Raji (cell line): ENCODE results near the gene SMAD1.

Experiments used
- POLR2A ChIP-seq: IDR thresholded peaks from 2 replicates; pipeline ENCODE4 v1.6.1; 2011; ENCODE audit warnings: low read depth, low read length, control low read depth; ENCODE audit not compliant: insufficient read depth

SMAD1 gene

GRCh38 chr4:145553375-145553774 lies 71.7 kb downstream of the SMAD1 start:
- no peak for TF ChIP-seq POLR2A

- TF ChIP-seq POLR2A = no peak
Measured at GRCh38 chr4:145554691-145555090, 73.0 kb downstream of the SMAD1 start.

GRCh38 chr4:145557720-145558119 lies 76.1 kb downstream of the SMAD1 start:
- TF ChIP-seq POLR2A = no peak

- TF ChIP-seq POLR2A = no peak
Measured at GRCh38 chr4:145563293-145563985, 81.8 kb downstream of the SMAD1 start.

GRCh38 chr4:145564540-145564939 lies 82.9 kb downstream of the SMAD1 start:
- TF ChIP-seq POLR2A = no peak

- TF ChIP-seq POLR2A = no peak
Measured at GRCh38 chr4:145565328-145565727, 83.7 kb downstream of the SMAD1 start.

GRCh38 chr4:145566086-145566708 lies 84.5 kb downstream of the SMAD1 start:
- no peak for TF ChIP-seq POLR2A

GRCh38 chr4:145566768-145567167 lies 85.1 kb downstream of the SMAD1 start:
- TF ChIP-seq POLR2A = no peak

GRCh38 chr4:145567516-145567915 lies 85.9 kb downstream of the SMAD1 start:
- TF ChIP-seq POLR2A = no peak

GRCh38 chr4:145580906-145581305 lies 99.3 kb downstream of the SMAD1 start:
- TF ChIP-seq POLR2A = no peak

GRCh38 chr4:145583191-145584055 lies 101.8 kb downstream of the SMAD1 start:
- no peak for TF ChIP-seq POLR2A

GRCh38 chr4:145587088-145587754 lies 105.6 kb downstream of the SMAD1 start:
- TF ChIP-seq POLR2A = no peak

GRCh38 chr4:145589916-145590702 lies 108.5 kb downstream of the SMAD1 start:
- TF ChIP-seq POLR2A = no peak

GRCh38 chr4:145602129-145602760 lies 120.6 kb downstream of the SMAD1 start:
- TF ChIP-seq POLR2A = no peak
